Hematopoietic multipotent progenitor cell (in vitro differentiated cells): ENCODE results near the gene PRKD3. TPM values are rescaled to one million over a fixed set of nuclear protein-coding genes. Genes with fewer than 3 reads are reported as not detected.

Experiments
- small RNA-seq: library from RNA; depleted of rRNA; stranded (forward); fragments of <200 nt; gene quantifications from one replicate; pipeline ENCODE3, GENCODE V24; 2012
- total RNA-seq: library from RNA; depleted of rRNA; stranded (reverse); fragments of >200 nt; gene quantifications from one replicate; pipeline ENCODE4 v1.2.3, GENCODE V29; 2012

The PRKD3 gene
- total RNA-seq, 1 donor: 27.5 TPM

Small RNAs within 50 kb of the gene (small RNA-seq; reads per million reads assigned to genes)
- gene RNU6-939P: not detected

Other genes starting within 250 kb of the PRKD3 start
- 57.4 TPM for gene HEATR5B, start 240.5 kb downstream of the PRKD3 start, total RNA-seq
- 4.0 TPM for gene GPATCH11, start 240.3 kb downstream of the PRKD3 start, total RNA-seq
- 20.7 TPM for gene EIF2AK2, start 167.9 kb downstream of the PRKD3 start, total RNA-seq
- gene SULT6B1, start 136.2 kb downstream of the PRKD3 start, total RNA-seq: not detected
- 8.3 TPM for gene CEBPZOS, start 128.3 kb downstream of the PRKD3 start, total RNA-seq
- 13.5 TPM for gene CEBPZ, start 93.2 kb downstream of the PRKD3 start, total RNA-seq
- gene NDUFAF7, start 93.2 kb downstream of the PRKD3 start, total RNA-seq: 10.8 TPM
- 2.4 TPM for gene QPCT, start 19.8 kb upstream of the PRKD3 start, total RNA-seq